RWPE2 (cell line): ENCODE measurements around the gene TTLL4.

ENCODE experiments used
- ATAC-seq: fragments of 200-7000 bp; cut with Tn5 transposase; 3 replicates; pipeline ENCODE4 v1.9.1; 2021; ENCODE audit warnings: low read depth
- DNase-seq: peaks from one replicate; pipeline ENCODE4 v3.0.0-alpha.2; 2020; ENCODE audit warnings: low spot score
- H3K27ac ChIP-seq: fragments of 450-650 bp; 2 replicates; pipeline ENCODE4 v1.5.1; 2017; ENCODE audit warnings: mild to moderate bottlenecking; ENCODE audit not compliant: poor library complexity, severe bottlenecking
- H3K27me3 ChIP-seq: fragments of 250-450 bp; sonication (Bioruptor Pico); 2 replicates; pipeline ENCODE4 v1.5.1; 2021; ENCODE audit warnings: mild to moderate bottlenecking, moderate library complexity; ENCODE audit not compliant: insufficient read depth, poor library complexity, severe bottlenecking
- H3K36me3 ChIP-seq: fragments of 250-450 bp; sonication (Bioruptor Pico); 2 replicates; pipeline ENCODE4 v1.5.1; 2020; ENCODE audit warnings: low read depth, mild to moderate bottlenecking, moderate library complexity
- H3K4me1 ChIP-seq: fragments of 250-450 bp; sonication (Bioruptor Pico); 2 replicates; pipeline ENCODE4 v1.5.1; 2021; ENCODE audit warnings: mild to moderate bottlenecking, moderate library complexity; ENCODE audit not compliant: insufficient read depth, poor library complexity, severe bottlenecking
- H3K4me3 ChIP-seq: fragments of 250-450 bp; sonication (Bioruptor Pico); 2 replicates; pipeline ENCODE4 v1.5.1; 2021; ENCODE audit warnings: mild to moderate bottlenecking, moderate library complexity; ENCODE audit not compliant: severe bottlenecking
- H3K9me3 ChIP-seq: fragments of 250-450 bp; sonication (Bioruptor Pico); 2 replicates; pipeline ENCODE4 v1.5.1; 2021; ENCODE audit warnings: mild to moderate bottlenecking, moderate library complexity; ENCODE audit not compliant: severe bottlenecking
- TF ChIP-seq, protein P1 (sequence below): fragments of 450-650 bp; IDR thresholded peaks from one replicate; pipeline ENCODE4 v1.5.1; 2017; ENCODE audit warnings: mild to moderate bottlenecking, moderate library complexity; ENCODE audit not compliant: poor library complexity, severe bottlenecking

Gene TTLL4

DNA sequence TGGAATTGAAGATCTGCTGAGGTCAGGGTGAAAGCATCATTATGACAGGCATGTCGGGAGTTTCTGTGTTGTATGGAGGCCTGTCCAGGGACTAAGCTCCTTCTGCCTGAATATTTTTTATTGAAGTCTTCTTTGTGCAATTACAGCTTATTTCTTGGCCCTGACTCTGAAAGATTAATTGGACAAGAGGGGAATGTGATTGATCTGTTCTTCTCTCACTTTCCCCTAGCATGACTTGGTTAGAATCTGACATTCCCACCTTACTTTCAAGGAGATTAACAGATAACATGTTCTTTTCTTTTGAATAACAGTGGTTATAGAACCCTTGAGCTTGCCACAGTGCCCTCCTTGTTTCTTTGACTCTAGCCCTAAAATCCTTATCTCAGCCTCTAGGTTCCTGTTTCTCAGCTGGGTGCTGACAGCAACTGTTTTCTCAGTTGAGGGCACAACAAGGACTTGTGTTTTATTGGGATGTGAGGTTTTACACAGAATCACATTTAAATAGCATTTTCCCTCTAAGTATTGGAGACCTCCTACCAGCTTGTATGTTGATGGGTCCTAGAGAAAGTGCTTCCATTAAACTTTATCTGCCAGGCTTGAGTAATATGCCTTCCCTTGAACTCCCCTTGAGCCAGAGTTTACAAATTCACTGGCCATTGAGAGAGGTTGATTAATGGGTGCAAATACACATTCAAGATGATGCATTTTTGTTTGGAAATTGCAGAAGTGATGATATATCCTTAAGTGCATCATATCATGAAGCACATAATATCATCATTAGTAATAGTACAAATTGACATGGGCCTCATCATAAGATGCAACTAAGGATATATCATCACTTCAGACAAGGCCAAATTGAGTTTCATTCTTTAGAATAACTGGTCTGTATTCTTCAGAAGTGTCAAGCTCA, 12.5 kb downstream of the TTLL4 start:
- Histone ChIP-seq H3K4me1 (no peaks in the 10 kb centered on the region), H3K27me3 (no peaks in the 10 kb centered on the region), H3K27ac (no peak overlapping the region), H3K4me3 (no peak overlapping the region), H3K9me3 (peaks cover 5% of the 10 kb centered on the region), H3K36me3 (peaks cover 24% of the 10 kb centered on the region)
- TF ChIP-seq, protein P1, sequence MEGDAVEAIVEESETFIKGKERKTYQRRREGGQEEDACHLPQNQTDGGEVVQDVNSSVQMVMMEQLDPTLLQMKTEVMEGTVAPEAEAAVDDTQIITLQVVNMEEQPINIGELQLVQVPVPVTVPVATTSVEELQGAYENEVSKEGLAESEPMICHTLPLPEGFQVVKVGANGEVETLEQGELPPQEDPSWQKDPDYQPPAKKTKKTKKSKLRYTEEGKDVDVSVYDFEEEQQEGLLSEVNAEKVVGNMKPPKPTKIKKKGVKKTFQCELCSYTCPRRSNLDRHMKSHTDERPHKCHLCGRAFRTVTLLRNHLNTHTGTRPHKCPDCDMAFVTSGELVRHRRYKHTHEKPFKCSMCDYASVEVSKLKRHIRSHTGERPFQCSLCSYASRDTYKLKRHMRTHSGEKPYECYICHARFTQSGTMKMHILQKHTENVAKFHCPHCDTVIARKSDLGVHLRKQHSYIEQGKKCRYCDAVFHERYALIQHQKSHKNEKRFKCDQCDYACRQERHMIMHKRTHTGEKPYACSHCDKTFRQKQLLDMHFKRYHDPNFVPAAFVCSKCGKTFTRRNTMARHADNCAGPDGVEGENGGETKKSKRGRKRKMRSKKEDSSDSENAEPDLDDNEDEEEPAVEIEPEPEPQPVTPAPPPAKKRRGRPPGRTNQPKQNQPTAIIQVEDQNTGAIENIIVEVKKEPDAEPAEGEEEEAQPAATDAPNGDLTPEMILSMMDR = no peak
- ATAC-seq (no peak), DNase-seq (no peak)

DNA sequence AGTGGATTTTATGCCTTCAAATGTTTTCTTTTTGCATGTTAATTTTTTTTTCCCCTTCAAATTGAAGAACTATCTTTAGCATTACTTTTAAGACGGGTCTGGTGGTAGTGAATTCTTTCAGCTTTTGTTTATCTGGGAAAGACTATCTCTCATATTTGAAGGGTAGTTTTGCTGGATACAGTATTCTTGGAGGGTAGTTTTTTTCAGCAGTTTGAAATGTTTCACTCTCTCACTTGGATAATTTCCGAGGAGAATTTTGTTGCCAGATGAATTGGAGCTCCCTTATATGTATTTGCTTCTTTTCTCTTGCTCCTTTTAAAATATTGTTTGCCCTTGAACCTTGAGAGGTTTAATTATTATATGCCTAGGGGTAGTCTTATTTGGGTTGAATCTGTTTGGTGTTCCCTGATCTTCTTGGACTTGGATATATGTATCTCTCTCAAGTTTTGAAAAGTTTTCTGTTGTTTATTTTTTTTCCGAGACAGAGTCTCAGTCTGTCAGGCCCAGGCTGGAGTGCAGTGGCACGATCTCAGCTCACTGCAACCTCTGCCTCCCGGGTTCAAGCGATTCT, 15.5 kb downstream of the TTLL4 start:
- ATAC-seq = no peak
- Histone ChIP-seq H3K27ac (no peak overlapping the region), H3K36me3 (peaks cover 20% of the 10 kb centered on the region), H3K4me1 (peaks cover 4% of the 10 kb centered on the region), H3K4me3 (no peak overlapping the region), H3K27me3 (no peaks in the 10 kb centered on the region), H3K9me3 (peaks cover 5% of the 10 kb centered on the region)
- TF ChIP-seq, protein P1 = no peak
- no peak for DNase-seq

DNA sequence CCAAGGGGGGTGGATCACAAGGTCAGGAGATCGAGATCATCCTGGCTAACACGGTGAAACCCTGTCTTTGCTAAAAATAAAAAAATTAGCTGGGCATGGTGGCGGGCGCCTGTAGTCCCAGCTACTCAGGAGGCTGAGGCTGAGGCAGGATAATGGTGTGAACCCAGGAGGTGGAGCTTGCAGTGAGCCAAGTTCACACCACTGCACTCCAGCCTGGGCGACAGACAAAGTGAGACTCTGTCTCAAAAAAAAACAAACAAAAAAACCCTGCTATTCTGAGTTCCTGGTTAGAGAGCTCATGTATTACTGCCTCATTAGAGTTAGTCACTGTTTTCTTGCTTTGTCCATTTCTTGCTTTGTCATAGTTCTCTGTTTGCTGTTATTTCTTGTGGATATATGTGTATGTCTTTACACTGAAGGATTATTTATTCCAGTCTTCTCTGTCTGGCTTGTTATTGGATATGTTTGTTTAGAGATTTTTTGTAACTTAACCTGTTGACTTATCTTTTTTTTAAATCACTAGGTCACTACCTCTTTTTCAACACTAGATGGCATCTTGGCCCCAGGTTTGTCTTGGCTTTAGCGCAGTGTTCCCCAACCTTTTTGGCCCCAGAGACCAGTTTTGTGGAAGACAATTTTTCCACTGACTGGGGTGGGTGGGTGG, 17.0 kb downstream of the TTLL4 start:
- ATAC-seq = no peak
- TF ChIP-seq, protein P1 = peak; percentile 39
- H3K27me3 ChIP-seq = no peaks in the 10 kb centered on the region
- no peak overlapping the region for H3K4me3 ChIP-seq
- no peak for DNase-seq
- H3K36me3 ChIP-seq = peaks cover 26% of the 10 kb centered on the region
- peaks cover 5% of the 10 kb centered on the region for H3K9me3 ChIP-seq
- H3K4me1 ChIP-seq = peaks cover 10% of the 10 kb centered on the region
- H3K27ac ChIP-seq = no peak overlapping the region

DNA sequence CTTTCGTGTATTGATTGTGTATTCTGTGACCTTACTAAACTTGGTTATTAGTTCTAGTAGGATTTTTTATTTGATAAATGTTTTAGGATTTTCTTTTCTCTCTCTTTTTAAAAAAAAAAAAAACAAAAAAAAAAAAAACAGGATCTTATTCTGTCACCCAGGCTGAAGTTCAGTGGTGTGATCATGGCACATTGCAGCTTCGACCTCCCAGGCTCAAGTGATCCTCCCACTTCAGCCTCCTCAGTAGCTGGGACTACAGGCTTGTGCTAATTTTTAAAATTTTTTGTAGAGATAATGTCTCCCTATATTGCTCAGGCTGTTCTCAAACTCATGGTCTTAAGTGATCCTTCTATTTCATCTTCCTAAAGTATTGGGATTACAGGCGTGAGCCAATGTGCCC, 19.0 kb downstream of the TTLL4 start:
- ATAC-seq (no peak), DNase-seq (no peak)
- H3K36me3 ChIP-seq = peaks cover 27% of the 10 kb centered on the region
- TF ChIP-seq, protein P1 = no peak
- peaks cover 21% of the 10 kb centered on the region for H3K4me1 ChIP-seq
- no peak overlapping the region for H3K27ac ChIP-seq
- H3K27me3 ChIP-seq = no peaks in the 10 kb centered on the region
- H3K4me3 ChIP-seq = no peak overlapping the region
- H3K9me3 ChIP-seq = peaks cover 5% of the 10 kb centered on the region
